ENCODE results near the gene MAGI1.

GRCh38 chr3:65733459-65733858, 305.3 kb downstream of the MAGI1 start:
- TF ChIP-seq, protein P1, sequence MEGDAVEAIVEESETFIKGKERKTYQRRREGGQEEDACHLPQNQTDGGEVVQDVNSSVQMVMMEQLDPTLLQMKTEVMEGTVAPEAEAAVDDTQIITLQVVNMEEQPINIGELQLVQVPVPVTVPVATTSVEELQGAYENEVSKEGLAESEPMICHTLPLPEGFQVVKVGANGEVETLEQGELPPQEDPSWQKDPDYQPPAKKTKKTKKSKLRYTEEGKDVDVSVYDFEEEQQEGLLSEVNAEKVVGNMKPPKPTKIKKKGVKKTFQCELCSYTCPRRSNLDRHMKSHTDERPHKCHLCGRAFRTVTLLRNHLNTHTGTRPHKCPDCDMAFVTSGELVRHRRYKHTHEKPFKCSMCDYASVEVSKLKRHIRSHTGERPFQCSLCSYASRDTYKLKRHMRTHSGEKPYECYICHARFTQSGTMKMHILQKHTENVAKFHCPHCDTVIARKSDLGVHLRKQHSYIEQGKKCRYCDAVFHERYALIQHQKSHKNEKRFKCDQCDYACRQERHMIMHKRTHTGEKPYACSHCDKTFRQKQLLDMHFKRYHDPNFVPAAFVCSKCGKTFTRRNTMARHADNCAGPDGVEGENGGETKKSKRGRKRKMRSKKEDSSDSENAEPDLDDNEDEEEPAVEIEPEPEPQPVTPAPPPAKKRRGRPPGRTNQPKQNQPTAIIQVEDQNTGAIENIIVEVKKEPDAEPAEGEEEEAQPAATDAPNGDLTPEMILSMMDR (IDR thresholded peaks at IDR 0.05), result no peak
- TF ChIP-seq POLR2AphosphoS5 (IDR thresholded peaks at IDR 0.05) (no peak), POLR2A (IDR thresholded peaks at IDR 0.05) (no peak), EP300 (IDR thresholded peaks at IDR 0.05) (no peak)
